ENCODE data around the gene ERN2. TPM values are rescaled to one million over a fixed set of nuclear protein-coding genes. Genes with fewer than 3 reads are reported as not detected.
A peak's percentile ranks its signal among the peaks of the same experiment; 100 is the strongest.

Gene ERN2
- total RNA-seq, 1 donor from 2014 or later, result not detected

GRCh38 chr16:23691483-23692189, 21.4 kb downstream of the ERN2 start:
- peaks cover 15% of the 10 kb centered on the region for H3K36me3 Mint-ChIP-seq (ENCODE audit: low read depth)
- H3K4me3 Mint-ChIP-seq, result no peak overlapping the region
- DNase-seq (ENCODE audit: low read depth, low spot score), result no peak
- no peaks in the 10 kb centered on the region for H3K27me3 Mint-ChIP-seq (ENCODE audit: low read depth)
- H3K9me3 Mint-ChIP-seq, result no peaks in the 10 kb centered on the region
- H3K27ac Mint-ChIP-seq (ENCODE audit: unreplicated experiment), result peak overlapping the region; percentile 27
- TF ChIP-seq, protein P1, sequence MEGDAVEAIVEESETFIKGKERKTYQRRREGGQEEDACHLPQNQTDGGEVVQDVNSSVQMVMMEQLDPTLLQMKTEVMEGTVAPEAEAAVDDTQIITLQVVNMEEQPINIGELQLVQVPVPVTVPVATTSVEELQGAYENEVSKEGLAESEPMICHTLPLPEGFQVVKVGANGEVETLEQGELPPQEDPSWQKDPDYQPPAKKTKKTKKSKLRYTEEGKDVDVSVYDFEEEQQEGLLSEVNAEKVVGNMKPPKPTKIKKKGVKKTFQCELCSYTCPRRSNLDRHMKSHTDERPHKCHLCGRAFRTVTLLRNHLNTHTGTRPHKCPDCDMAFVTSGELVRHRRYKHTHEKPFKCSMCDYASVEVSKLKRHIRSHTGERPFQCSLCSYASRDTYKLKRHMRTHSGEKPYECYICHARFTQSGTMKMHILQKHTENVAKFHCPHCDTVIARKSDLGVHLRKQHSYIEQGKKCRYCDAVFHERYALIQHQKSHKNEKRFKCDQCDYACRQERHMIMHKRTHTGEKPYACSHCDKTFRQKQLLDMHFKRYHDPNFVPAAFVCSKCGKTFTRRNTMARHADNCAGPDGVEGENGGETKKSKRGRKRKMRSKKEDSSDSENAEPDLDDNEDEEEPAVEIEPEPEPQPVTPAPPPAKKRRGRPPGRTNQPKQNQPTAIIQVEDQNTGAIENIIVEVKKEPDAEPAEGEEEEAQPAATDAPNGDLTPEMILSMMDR (conservative IDR thresholded peaks at IDR 0.05), result no peak
- peaks cover 10% of the 10 kb centered on the region for H3K4me1 Mint-ChIP-seq

- no peaks in the 10 kb centered on the region for H3K9me3 Mint-ChIP-seq
- DNase-seq (ENCODE audit: low read depth, low spot score), result no peak
- peaks cover 15% of the 10 kb centered on the region for H3K36me3 Mint-ChIP-seq (ENCODE audit: low read depth)
- no peaks in the 10 kb centered on the region for H3K27me3 Mint-ChIP-seq (ENCODE audit: low read depth)
- TF ChIP-seq, protein P1 (conservative IDR thresholded peaks at IDR 0.05), result no peak
- no peak overlapping the region for H3K4me3 Mint-ChIP-seq
- H3K27ac Mint-ChIP-seq (ENCODE audit: unreplicated experiment), result no peak overlapping the region
- H3K4me1 Mint-ChIP-seq, result peaks cover 10% of the 10 kb centered on the region
Measured at GRCh38 chr16:23690771-23691482, 22.1 kb downstream of the ERN2 start.

- Mint-ChIP-seq H3K4me3 (no peak overlapping the region), H3K27me3 (ENCODE audit: low read depth) (no peaks in the 10 kb centered on the region), H3K4me1 (peaks cover 4% of the 10 kb centered on the region), H3K9me3 (no peaks in the 10 kb centered on the region), H3K36me3 (ENCODE audit: low read depth) (peaks cover 15% of the 10 kb centered on the region), H3K27ac (ENCODE audit: unreplicated experiment) (no peak overlapping the region)
- DNase-seq (ENCODE audit: low read depth, low spot score), result no peak
- TF ChIP-seq, protein P1 (conservative IDR thresholded peaks at IDR 0.05), result no peak
Measured at GRCh38 chr16:23689442-23690187, 23.4 kb downstream of the ERN2 start.

DNA sequence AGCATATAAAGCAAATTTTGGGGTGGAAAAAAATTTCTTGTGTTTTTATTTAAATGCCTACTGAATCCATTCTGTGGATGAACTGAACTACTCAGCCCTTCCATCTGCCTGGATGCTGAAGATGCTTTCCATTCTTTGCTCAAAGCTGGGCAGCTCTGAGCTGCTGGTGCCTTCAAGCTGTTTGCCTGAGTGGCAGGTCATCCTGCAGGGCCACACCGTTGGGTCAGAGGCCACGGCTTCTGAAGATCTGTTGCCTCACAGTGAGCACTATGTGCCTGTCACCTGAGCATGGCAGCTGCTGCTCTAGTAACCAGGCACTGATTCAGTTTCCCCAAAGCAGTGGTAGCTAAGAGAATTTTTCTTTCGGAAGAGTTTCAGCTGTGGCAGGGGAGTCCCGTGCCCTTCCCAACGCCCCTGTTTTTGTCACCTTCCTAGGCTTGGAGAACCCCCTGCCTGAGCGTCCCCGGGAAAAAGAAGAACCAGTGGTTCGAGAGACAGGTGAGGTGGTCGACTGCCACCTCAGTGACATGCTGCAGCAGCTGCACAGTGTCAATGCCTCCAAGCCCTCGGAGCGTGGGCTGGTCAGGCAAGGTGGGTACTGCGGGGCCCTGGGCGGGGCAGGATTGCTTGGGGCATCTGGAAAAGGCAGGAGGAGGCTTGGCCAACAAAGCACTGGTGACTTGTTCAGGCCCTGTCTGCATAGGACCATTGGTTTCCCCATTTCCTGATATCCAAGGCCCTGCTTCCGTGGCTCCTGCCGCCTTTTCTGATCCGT, 25.8 kb downstream of the ERN2 start:
- TF ChIP-seq, protein P1 (conservative IDR thresholded peaks at IDR 0.05), result no peak
- Mint-ChIP-seq H3K9me3 (no peaks in the 10 kb centered on the region), H3K36me3 (ENCODE audit: low read depth) (peaks cover 20% of the 10 kb centered on the region), H3K27ac (ENCODE audit: unreplicated experiment) (peak overlapping the region; percentile 13), H3K27me3 (ENCODE audit: low read depth) (no peaks in the 10 kb centered on the region), H3K4me1 (no peaks in the 10 kb centered on the region), H3K4me3 (peak overlapping the region; percentile 42)
- no peak for DNase-seq (ENCODE audit: low read depth, low spot score)

DNA sequence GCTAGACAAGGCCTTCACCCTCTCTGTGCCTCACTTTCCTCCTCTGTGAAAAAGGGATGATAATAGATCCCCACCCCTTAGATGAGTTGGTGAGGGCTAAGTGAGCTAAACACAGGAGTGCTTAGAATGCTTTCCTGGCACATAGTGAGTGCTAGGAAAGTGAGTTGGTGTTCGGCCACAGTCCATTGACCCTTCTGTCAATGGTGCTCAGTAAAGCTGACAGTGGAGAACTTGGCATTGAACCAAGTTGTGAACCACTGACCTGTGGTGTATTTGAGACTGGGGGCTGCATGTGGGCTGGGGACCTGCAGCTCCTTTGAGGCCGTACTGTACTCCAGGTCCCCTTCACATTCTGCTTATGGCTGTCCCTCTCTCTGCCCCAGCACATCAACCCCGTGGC, 29.5 kb downstream of the ERN2 start:
- Mint-ChIP-seq H3K27ac (ENCODE audit: unreplicated experiment) (no peak overlapping the region), H3K4me1 (peaks cover 31% of the 10 kb centered on the region), H3K4me3 (no peak overlapping the region), H3K36me3 (ENCODE audit: low read depth) (peaks cover 16% of the 10 kb centered on the region), H3K27me3 (ENCODE audit: low read depth) (no peaks in the 10 kb centered on the region), H3K9me3 (no peaks in the 10 kb centered on the region)
- no peak for DNase-seq (ENCODE audit: low read depth, low spot score)
- TF ChIP-seq, protein P1 (conservative IDR thresholded peaks at IDR 0.05), result no peak
